Activated T-cell treated with anti-CD3 and anti-CD28 coated beads for 1 hour (primary cell): ENCODE results near the gene QRFP.

Experiments
- DNase-seq: peaks from one replicate; pipeline ENCODE4 v3.0.0-alpha.2; 2020; ENCODE audit warnings: low read depth

Gene QRFP

GRCh38 chr9:130896233-130897014, at the start of gene QRFP:
QRFP (minus strand) TSS chr9:130896812; CDS start chr9:130893838, 2,974 bp downstream.
- no peak for DNase-seq

GRCh38 chr9:130945173-130945572, 48.6 kb upstream of the QRFP start:
- DNase-seq: no peak

GRCh38 chr9:130944510-130945058, 48.0 kb upstream of the QRFP start:
- no peak for DNase-seq

GRCh38 chr9:130943777-130944176, 47.2 kb upstream of the QRFP start:
- DNase-seq: no peak

- no peak for DNase-seq
Measured at GRCh38 chr9:130943221-130943620, 46.6 kb upstream of the QRFP start.

GRCh38 chr9:130942679-130943078, 46.1 kb upstream of the QRFP start:
- no peak for DNase-seq

- DNase-seq: no peak
Measured at GRCh38 chr9:130942084-130942483, 45.5 kb upstream of the QRFP start.

- peak; percentile 65 for DNase-seq
Measured at GRCh38 chr9:130940693-130941576, 44.3 kb upstream of the QRFP start.

- DNase-seq: no peak
Measured at GRCh38 chr9:130940027-130940549, 43.5 kb upstream of the QRFP start.

- no peak for DNase-seq
Measured at GRCh38 chr9:130939405-130940026, 42.9 kb upstream of the QRFP start.

- no peak for DNase-seq
Measured at GRCh38 chr9:130938652-130939404, 42.2 kb upstream of the QRFP start, which contains the start of gene FIBCD1. FIBCD1 (minus strand) TSS chr9:130939247; CDS start chr9:130938607, 640 bp downstream.

- no peak for DNase-seq
Measured at GRCh38 chr9:130938184-130938651, 41.6 kb upstream of the QRFP start.

GRCh38 chr9:130937146-130938076, 40.8 kb upstream of the QRFP start:
- DNase-seq: no peak

GRCh38 chr9:130936285-130937117, 39.9 kb upstream of the QRFP start:
- no peak for DNase-seq

GRCh38 chr9:130935648-130936271, 39.1 kb upstream of the QRFP start:
- DNase-seq: no peak

- no peak for DNase-seq
Measured at GRCh38 chr9:130934702-130935647, 38.4 kb upstream of the QRFP start.

- DNase-seq: no peak
Measured at GRCh38 chr9:130934246-130934645, 37.6 kb upstream of the QRFP start.
